Peyer's patch (tissue), 4 donors: ENCODE measurements around the gene SPTB.

Experiments used
- POLR2A ChIP-seq, 2 donors: fragments of 450-650 bp; IDR thresholded peaks; one replicate each; pipeline ENCODE4 v1.5.1; 2017; ENCODE audit warnings: antibody characterized with exemption in 2 of 2, mild to moderate bottlenecking in 2 of 2, moderate library complexity in 2 of 2
- TF ChIP-seq, protein P1 (sequence below), 6 experiments: fragments of 450-650 bp in 4 of 6; fragments of 200-600 bp in 2 of 6; sonication (generic) in 1 of 6; IDR thresholded peaks; one replicate each; pipeline ENCODE4 v1.5.1; 2017 to 2019; ENCODE audit warnings: antibody characterized with exemption in 6 of 6, mild to moderate bottlenecking in 3 of 6, moderate library complexity in 1 of 6

DNA sequence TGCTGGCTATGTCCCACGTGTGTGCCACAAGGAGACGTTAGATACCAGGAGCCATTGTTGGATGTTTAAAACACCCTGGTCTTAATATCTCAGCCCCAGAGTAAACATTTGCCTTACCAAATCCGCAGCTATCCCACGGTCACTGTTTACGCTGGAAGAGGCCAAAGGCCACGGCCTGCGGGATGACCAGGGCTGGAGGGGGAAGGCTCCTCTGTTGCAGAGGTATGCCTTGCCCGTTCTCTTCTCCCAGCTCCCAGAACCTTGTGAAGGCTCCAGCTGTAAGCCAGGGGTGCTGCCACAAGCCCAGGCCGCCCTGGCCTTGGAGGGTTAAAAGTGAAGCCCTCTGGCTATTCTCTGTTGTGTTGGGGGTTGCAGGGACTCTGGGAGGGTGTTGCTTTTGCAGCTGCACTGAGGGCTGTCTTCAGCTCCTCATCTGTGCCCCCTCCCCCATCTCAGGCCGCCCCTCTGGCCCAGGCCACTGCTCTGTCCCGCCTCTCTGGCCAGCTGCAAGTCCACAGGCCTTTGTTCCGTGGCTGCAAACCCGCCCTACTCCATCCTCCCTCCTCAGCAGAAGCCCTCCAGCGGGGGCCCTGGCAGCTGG lies 173.0 kb downstream of the SPTB start:
- TF ChIP-seq, protein P1, sequence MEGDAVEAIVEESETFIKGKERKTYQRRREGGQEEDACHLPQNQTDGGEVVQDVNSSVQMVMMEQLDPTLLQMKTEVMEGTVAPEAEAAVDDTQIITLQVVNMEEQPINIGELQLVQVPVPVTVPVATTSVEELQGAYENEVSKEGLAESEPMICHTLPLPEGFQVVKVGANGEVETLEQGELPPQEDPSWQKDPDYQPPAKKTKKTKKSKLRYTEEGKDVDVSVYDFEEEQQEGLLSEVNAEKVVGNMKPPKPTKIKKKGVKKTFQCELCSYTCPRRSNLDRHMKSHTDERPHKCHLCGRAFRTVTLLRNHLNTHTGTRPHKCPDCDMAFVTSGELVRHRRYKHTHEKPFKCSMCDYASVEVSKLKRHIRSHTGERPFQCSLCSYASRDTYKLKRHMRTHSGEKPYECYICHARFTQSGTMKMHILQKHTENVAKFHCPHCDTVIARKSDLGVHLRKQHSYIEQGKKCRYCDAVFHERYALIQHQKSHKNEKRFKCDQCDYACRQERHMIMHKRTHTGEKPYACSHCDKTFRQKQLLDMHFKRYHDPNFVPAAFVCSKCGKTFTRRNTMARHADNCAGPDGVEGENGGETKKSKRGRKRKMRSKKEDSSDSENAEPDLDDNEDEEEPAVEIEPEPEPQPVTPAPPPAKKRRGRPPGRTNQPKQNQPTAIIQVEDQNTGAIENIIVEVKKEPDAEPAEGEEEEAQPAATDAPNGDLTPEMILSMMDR (IDR thresholded peaks at IDR 0.05) = no peak
- TF ChIP-seq POLR2A (IDR thresholded peaks at IDR 0.05) = no peak
